GM21515 (cell line): Measurements from ENCODE around the gene IVNS1ABP.
"Not testable (repeated sequence)": the region's sequence is repeated elsewhere in the genome, so short reads cannot be mapped to it uniquely, and the experiment has no call there.

Experiments used
- ATAC-seq: cut with Tn5 transposase; IDR thresholded peaks from one replicate; pipeline ENCODE4 v1.9.1; 2021; ENCODE audit not compliant: unreplicated experiment

The IVNS1ABP gene

GRCh38 chr1:185258676-185259075 is 58.4 kb downstream of the IVNS1ABP start:
- ATAC-seq = no peak

- ATAC-seq = no peak
These were observed 59.2 kb downstream of the IVNS1ABP start for GRCh38 chr1:185257950-185258208.

- not testable (repeated sequence) for ATAC-seq
These were observed 59.7 kb downstream of the IVNS1ABP start for GRCh38 chr1:185257116-185257949.

GRCh38 chr1:185255595-185255994 is 61.4 kb downstream of the IVNS1ABP start:
- not testable (repeated sequence) for ATAC-seq

GRCh38 chr1:185252404-185252803 is 64.6 kb downstream of the IVNS1ABP start:
- not testable (repeated sequence) for ATAC-seq

GRCh38 chr1:185251928-185252327 is 65.1 kb downstream of the IVNS1ABP start:
- not testable (repeated sequence) for ATAC-seq

- no peak for ATAC-seq
These were observed 67.0 kb downstream of the IVNS1ABP start for GRCh38 chr1:185250063-185250462.

GRCh38 chr1:185249563-185249962 is 67.5 kb downstream of the IVNS1ABP start:
- ATAC-seq = no peak
